Activated CD8-positive, alpha-beta memory T cell treated with anti-CD3 and anti-CD28 coated beads for 1 hour (primary cell): ENCODE data around the gene SUPT3H.
"Not testable (repeated sequence)": the region's sequence is repeated elsewhere in the genome, so short reads cannot be mapped to it uniquely, and the experiment has no call there.

ENCODE experiments used
- DNase-seq, 2 donors: peaks; one replicate each; pipeline ENCODE4 v3.0.0-alpha.2; 2020; ENCODE audit warnings: low read depth in 1 of 2; ENCODE audit errors: extremely low read depth in 1 of 2

Gene SUPT3H

DNA sequence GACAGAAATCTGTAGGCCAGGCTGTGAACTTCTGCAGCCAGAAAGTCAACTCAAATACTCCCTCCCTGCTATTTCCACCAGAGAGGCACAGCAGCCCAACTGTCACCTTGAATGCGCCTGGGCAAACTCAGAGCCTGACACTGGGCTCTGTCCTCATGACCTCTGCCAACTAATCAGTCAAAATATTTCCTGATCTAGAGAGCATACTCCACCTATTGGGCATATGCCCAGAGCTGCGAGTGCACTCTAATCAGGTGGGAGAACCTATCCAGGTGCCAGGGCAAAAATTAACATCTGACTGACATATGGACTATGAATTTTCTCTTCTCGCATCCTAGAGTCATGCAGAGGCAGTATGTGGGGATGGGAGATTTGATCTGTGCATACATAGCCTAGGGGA lies 455.9 kb downstream of the SUPT3H start:
- DNase-seq = no peak

- no peak for DNase-seq
Measured at GRCh38 chr6:44920952-44921491, 456.7 kb downstream of the SUPT3H start.

DNA sequence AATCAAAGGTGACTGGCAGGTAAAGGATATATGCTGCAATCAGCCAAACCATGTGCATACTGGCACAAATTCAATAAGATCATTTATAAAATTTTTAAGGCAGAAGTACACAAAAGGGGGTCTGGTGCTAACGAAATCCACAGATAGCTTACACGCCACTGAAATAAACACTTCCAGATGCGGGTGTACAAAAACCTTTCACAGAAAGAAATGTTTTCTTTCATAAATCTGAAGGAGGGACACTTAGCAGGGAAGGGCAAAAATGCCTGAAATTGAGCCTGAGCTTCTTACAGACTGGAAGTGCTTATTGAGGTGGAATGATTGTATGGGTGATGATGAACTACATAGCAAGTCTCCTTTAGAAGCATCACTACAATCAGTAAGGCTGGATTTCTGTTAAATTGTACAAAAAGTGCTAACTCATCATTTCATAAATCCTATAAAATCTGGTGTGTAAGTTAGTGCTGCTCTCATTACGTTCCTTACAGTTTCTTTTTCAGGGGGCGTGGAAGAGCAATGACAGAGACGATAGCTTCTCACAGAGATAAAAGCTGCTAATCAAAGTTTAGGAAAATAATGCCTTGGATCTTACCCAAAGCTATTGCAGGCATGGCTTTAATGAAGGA lies 458.9 kb downstream of the SUPT3H start:
- DNase-seq = no peak

DNA sequence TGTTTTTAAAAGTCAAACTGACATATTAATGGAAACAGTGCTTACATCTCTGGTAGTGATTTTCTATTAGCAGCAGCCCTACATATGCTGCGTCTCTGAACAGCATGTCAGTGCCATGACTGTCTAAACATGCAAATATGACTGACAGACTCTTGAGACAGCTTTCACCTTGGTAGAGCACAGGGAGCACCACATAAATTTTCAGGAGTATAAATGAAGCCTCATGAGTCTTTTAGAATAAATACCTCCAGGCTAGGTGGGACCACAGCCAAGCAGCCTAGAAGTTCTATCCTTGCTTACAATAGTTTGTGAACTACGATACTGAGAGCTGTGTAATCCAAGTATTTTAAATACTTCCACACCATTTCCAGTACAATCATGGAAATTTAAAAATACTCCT lies 460.3 kb downstream of the SUPT3H start:
- DNase-seq = no peak

- no peak for DNase-seq
Measured at GRCh38 chr6:44915111-44915510, 462.6 kb downstream of the SUPT3H start.

- DNase-seq = no peak
Measured at GRCh38 chr6:44914141-44914540, 463.6 kb downstream of the SUPT3H start.

DNA sequence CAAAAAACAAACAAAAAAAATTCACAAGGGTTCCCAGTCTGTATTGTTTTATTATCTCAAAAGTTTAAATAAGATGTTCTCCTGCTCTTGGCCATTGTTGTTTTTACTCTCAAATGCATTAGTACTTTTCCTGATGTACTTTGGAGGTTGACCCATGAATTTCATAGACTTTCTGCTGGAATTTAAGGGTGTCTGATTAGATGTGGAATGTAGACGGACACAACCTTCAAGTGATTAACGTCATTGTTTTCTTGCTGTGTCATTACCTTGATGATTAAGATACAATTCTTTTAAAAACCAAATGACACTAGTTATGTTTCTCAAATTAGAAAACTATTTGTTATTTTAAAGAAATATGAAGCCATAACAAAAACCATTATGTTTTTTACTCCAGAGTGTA lies 471.0 kb downstream of the SUPT3H start:
- no peak for DNase-seq

- not testable (repeated sequence) for DNase-seq
Measured at GRCh38 chr6:44900358-44900757, 477.4 kb downstream of the SUPT3H start.

DNA sequence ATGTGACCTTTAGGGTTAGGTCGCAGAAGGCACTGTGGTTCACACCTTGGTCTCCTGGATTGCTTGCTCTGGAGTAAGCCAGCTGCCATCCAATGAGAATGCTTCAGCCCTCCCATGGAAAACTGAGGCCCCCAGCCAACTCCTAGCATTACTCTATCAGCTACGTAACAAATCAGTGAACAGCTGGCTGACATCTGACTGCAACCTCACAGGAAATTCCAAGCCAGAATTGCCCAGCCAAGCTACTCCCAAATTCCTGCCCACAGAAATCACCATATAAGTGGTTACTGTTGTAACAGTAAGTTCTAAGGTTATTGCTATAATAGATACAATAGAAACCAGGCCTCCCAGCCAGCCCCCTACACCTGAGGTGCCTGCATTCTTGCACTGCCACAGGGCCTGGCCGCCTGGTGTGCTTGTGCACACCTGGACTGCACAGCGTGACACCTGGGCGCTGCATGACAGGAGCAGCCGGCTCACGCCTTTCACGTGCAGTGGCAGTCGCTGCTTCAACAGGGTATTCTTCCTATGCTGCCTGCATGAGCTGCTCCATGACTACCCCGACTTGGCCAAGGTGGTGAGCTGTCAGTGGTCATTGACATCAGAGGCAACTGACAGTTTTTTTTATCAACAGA lies 479.3 kb downstream of the SUPT3H start:
- DNase-seq = no peak

DNA sequence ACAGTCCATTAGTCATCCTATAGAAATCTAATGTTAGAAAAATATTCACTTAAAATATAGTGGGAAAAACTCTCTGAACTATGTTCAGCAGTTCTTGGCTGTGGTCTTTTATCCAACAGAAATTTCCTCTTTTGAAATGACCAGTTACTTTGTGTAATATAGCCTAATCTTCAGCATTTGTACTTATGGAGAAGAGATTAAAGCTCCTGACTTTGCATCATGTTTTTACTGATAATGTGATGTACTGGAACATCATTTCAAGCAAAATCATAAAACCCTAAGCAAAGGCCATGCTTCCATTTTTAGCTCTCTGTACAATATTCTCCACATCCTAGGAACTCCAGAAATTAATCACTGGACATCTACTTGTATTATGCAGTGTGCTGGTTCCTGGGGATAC lies 480.4 kb downstream of the SUPT3H start:
- no peak for DNase-seq

GRCh38 chr6:44896701-44897100 lies 481.0 kb downstream of the SUPT3H start:
- DNase-seq = no peak

DNA sequence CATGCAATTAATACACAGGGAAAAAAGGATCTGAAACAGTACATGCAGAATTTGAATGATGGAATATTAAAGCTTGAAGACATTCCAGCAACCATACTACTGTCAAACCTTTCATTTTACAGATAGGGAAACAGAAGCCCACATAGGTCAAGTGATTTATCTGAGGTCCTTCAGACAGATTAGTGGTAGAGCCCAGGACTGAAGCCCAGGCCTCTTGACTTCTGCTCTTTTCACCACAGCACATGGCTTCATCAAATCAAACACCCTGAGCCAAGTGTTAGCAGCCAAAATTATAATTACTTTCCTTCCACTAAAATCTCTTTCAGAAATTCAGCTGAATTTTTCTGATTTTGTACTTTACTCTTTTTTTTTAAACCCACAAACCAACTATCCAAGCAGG lies 485.2 kb downstream of the SUPT3H start:
- DNase-seq = no peak

DNA sequence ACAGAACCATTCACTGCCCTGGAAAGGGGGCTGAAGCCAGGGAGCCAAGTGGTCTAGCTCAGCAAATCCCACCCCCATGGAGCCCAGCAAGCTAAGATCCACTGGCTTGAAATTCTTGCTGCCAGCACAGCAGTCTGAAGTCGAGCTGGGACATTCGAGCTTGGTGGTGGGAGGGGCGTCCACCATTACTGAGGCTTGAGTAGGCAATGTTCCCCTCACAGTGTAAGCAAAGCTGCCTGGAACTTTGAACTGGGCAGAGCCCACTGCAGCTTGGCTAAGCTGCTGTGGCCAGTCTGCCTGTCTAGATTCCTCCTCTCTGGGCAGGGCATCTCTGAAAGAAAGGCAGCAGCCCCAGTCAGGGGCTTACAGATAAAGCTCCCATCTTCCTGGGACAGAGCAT lies 498.7 kb downstream of the SUPT3H start:
- not testable (repeated sequence) for DNase-seq

- not testable (repeated sequence) for DNase-seq
Measured at GRCh38 chr6:44876638-44877037, 501.1 kb downstream of the SUPT3H start.

GRCh38 chr6:44869321-44869897 lies 508.3 kb downstream of the SUPT3H start:
- DNase-seq = no peak

DNA sequence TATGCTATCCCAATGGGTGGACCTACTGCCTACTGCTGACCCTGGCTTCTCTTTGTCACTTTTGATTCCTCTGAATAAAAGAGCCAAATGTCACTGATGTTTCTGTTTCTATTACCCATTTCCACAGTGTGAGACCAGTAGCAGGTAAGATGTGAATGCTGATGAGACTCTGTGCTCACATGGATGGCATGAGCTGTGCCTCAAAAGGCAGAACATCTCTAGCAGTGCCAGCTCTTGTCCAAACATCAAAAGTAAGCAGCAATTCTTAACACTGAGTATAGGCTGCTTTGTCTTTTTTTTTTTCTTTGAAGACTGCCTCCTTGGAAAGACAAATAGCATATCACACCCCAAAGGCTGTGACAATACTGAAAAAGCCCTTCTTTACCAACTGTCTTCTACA lies 508.8 kb downstream of the SUPT3H start:
- no peak for DNase-seq

DNA sequence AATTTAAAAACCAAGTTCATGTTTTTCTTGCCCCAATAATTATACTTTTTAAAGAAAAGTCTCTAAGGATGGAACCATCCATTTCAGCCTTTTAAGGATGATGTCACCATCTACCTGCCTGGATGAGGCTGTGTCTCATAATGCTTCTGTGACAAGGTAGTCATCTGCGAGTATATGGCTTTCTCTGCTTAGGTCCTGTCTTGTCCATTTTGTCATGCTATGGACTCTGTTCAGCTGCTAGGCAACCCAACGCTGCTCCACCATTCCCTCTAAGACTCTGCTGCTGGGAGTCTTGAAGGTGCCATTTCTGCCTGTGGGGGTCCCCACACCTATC lies 509.4 kb downstream of the SUPT3H start:
- DNase-seq = no peak

GRCh38 chr6:44867571-44868334 lies 510.0 kb downstream of the SUPT3H start:
- no peak for DNase-seq

GRCh38 chr6:44865184-44865583 lies 512.5 kb downstream of the SUPT3H start:
- DNase-seq = not testable (repeated sequence)

DNA sequence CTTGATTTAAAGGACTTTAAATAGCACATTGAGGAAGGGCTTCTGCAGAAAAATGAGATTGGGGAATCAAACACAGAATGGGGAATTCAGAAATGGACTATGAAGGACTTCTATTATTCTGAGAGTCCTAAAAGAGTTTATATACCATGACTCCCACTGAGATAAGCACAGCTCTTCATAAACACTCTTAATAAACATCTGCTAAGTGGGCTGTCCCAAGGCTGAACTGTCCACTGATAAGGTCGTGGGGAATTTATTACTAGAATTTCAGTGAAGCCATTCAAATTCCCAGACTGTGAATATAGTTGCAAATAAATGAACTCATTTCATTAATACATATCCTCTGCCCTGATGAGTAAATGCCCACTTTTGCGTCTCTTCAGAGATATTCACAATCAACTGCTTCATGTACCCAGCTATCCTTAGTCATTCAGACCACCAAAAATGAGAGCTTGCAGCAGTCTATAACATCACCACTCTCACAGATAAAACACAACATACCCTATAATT lies 517.8 kb downstream of the SUPT3H start:
- DNase-seq = no peak

DNA sequence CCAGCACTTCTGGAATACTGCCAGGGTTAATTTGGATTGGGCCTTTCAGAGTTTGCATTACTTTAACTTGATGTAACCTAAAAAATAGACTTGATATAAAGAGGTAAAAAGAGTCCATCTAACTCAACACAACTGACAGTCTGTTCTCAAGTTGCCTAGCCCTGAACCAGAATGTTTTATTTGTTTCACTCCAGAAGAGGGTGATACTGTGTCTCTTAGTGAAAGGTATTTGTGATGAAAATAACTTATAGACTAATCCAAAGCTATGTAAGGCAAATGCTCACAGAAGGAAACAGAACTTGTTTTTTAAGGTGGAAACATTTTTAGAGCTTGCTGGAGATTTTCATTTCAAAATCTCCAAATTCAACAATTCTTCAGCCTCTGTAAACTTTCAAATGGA lies 518.7 kb downstream of the SUPT3H start:
- DNase-seq = no peak
